HEK293T (cell line): Measurements from ENCODE around the gene TMEM88.

Source experiments
- SP1 ChIP-seq: fragments of 450-650 bp; IDR thresholded peaks from 2 replicates; pipeline ENCODE4 v1.6.1; 2017
- TARDBP ChIP-seq: fragments of 450-650 bp; IDR thresholded peaks from 2 replicates; pipeline ENCODE4 v1.6.1; 2016

GRCh38 chr17:7893187-7893880 lies 38.5 kb downstream of the TMEM88 start:
- TF ChIP-seq TARDBP (no peak), SP1 (no peak)
